Measurements from ENCODE around the gene PRSS56.

- no peak for TF ChIP-seq CTCF (IDR thresholded peaks at IDR 0.05)
- TF ChIP-seq POLR2A (IDR thresholded peaks at IDR 0.05) = no peak
Measured at GRCh38 chr2:232504438-232504837, 15.8 kb upstream of the PRSS56 start.
